SK-N-MC (cell line): Measurements from ENCODE around the gene CAGE1.

ENCODE experiments used
- EZH2 ChIP-seq: fragments of 200-600 bp; sonication (generic); IDR thresholded peaks from one replicate; pipeline ENCODE4 v1.6.1; 2017; ENCODE audit warnings: antibody characterized with exemption
- FOXP2 ChIP-seq: optimal IDR thresholded peaks from 2 replicates; pipeline ENCODE3; 2011; ENCODE audit warnings: mild to moderate bottlenecking, moderate library complexity; ENCODE audit not compliant: insufficient read depth; ENCODE audit errors: extremely low read length, control extremely low read depth
- POLR2AphosphoS5 ChIP-seq: IDR thresholded peaks from 2 replicates; pipeline ENCODE4 v1.6.1; 2012; ENCODE audit warnings: mild to moderate bottlenecking, low read depth, low read length, borderline replicate concordance

DNA sequence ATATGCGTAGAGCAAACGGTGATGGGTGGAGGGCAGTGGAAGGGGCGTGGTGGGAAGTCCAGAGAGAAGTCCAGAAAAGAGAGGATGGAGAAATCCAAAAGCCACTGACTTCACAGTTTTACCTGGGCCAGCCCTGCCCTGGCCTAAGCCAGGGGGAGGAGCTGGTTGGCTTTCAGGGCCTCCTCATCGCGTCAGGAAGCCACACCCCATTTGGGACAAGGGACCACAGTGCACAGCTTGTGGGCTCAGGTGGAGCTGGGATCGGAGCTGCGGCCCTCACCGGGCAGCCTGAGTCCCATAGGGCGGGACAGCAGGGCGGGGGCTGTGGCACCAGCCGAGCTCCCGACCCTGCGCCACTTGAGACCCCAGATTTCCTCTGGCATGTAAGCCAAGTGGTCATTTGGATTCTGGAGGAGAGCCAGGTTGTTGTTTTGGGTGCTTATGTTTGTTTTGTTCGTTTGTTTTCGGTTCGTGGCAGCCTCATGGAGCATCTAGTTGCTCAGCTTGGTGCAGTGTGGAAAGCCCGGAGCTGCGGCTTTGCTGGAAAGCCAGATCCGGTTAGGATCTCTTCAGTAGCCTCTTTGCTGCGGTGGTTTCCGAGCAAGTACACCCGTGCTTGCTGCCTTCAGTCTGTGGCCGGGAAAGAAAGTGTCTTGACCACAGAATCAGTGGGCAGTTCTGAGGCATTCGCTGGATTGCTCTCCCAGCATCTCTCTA is 42.3 kb upstream of the CAGE1 start:
- TF ChIP-seq EZH2: no peak
- TF ChIP-seq POLR2AphosphoS5: no peak
- TF ChIP-seq FOXP2: no peak
